B cell (primary cell): Measurements from ENCODE around the gene RGS11. TPM values are rescaled to one million over a fixed set of nuclear protein-coding genes. Genes with fewer than 3 reads are reported as not detected.
A peak's percentile ranks its signal among the peaks of the same experiment; 100 is the strongest.

ENCODE experiments used
- ATAC-seq: fragments of 200-7000 bp; cut with Tn5 transposase; one replicate; pipeline ENCODE4 v1.10.0; 2021; ENCODE audit warnings: low read depth, mild to moderate bottlenecking, moderate number of reproducible peaks, moderate library complexity
- CTCF ChIA-PET: fragments of 350-600 bp; sonication (Branson Sonifier 250); formaldehyde crosslinking; loops from one replicate; lab custom pipeline; 2021; ENCODE audit warnings: antibody characterized with exemption, inconsistent platforms; lab: Charles Lee
- POLR2A ChIA-PET: fragments of 350-600 bp; sonication (Branson Sonifier 250); formaldehyde crosslinking; loops from one replicate; lab custom pipeline; 2021; ENCODE audit warnings: antibody characterized with exemption; lab: Charles Lee
- DNase-seq: peaks from one replicate; pipeline ENCODE4 v3.0.0; 2013
- H2AFZ ChIP-seq: 2 replicates; pipeline ENCODE4 v1.6.1; 2012; ENCODE audit warnings: mild to moderate bottlenecking, low read depth, low read length; ENCODE audit not compliant: insufficient read depth, poor library complexity, severe bottlenecking
- H3K27ac ChIP-seq, 2 donors: 1 replicate in 1 of 2; 2 replicates in 1 of 2; pipeline ENCODE4 v1.5.1; 2012 to 2013; ENCODE audit warnings: low read length in 2 of 2, mild to moderate bottlenecking in 2 of 2, moderate library complexity in 1 of 2
- H3K27me3 ChIP-seq, 4 experiments: fragments of 200-600 bp in 1 of 4; sonication (generic) in 1 of 4; replicated peaks in 1 of 4; 1 replicate in 2 of 4; 2 replicates in 2 of 4; pipeline versions ENCODE4 v1.6.1 to v1.7.0; 2013 to 2016; ENCODE audit warnings: low read length in 3 of 4, mild to moderate bottlenecking in 2 of 4, mixed read lengths in 1 of 4, moderate library complexity in 1 of 4; ENCODE audit not compliant: insufficient read depth in 4 of 4, control insufficient read depth in 3 of 4; ENCODE audit errors: control extremely low read depth in 1 of 4
- H3K36me3 ChIP-seq, 2 experiments: replicated peaks in 1 of 2; 1 replicate in 1 of 2; 2 replicates in 1 of 2; pipeline versions ENCODE4 v1.6.1 to v1.7.1; 2013; ENCODE audit warnings: low read length in 1 of 2; ENCODE audit not compliant: insufficient read depth in 2 of 2, control insufficient read depth in 1 of 2; ENCODE audit errors: control extremely low read depth in 1 of 2, extremely low read depth in 1 of 2
- H3K4me1 ChIP-seq, 2 donors: fragments of 200-600 bp in 1 of 2; sonication (generic) in 1 of 2; 1 replicate in 1 of 2; 2 replicates in 1 of 2; pipeline versions ENCODE4 v1.5.1 to v1.6.1; 2013 to 2017; ENCODE audit warnings: low read length in 2 of 2; ENCODE audit not compliant: control insufficient read depth in 2 of 2, insufficient read depth in 2 of 2
- H3K4me2 ChIP-seq: replicated peaks from 2 replicates; pipeline ENCODE3; 2012; ENCODE audit warnings: mild to moderate bottlenecking, low read depth, low read length; ENCODE audit not compliant: poor library complexity, severe bottlenecking
- H3K4me3 ChIP-seq, 5 experiments: fragments of 200-600 bp in 1 of 5; sonication (generic) in 1 of 5; 1 replicate in 3 of 5; 2 replicates in 2 of 5; pipeline versions ENCODE4 v1.5.1 to v1.7.0; 2011 to 2016; ENCODE audit warnings: low read length in 4 of 5, mild to moderate bottlenecking in 4 of 5, low read depth in 2 of 5, control low read depth in 1 of 5, moderate library complexity in 1 of 5; ENCODE audit not compliant: insufficient read depth in 1 of 5; ENCODE audit errors: control extremely low read depth in 1 of 5, extremely low read depth in 1 of 5
- H3K79me2 ChIP-seq: fragments of 200-600 bp; sonication (generic); one replicate; pipeline ENCODE4 v1.6.0; 2016; ENCODE audit warnings: low read length; ENCODE audit not compliant: control insufficient read depth, insufficient read depth
- H3K9ac ChIP-seq: fragments of 200-600 bp; sonication (generic); 2 replicates; pipeline ENCODE4 v1.6.1; 2017; ENCODE audit warnings: mild to moderate bottlenecking, low read length, moderate library complexity
- H3K9me3 ChIP-seq, 3 donors: one replicate each; pipeline versions ENCODE4 v1.6.1 to v1.7.1; 2013; ENCODE audit warnings: low read length in 2 of 3; ENCODE audit not compliant: control insufficient read depth in 2 of 3, insufficient read depth in 1 of 3; ENCODE audit errors: control extremely low read depth in 1 of 3
- H4K20me1 ChIP-seq: 2 replicates; pipeline ENCODE4 v1.6.0; 2012; ENCODE audit warnings: mild to moderate bottlenecking, low read length; ENCODE audit not compliant: insufficient read depth, control insufficient read depth, poor library complexity, severe bottlenecking
- H3K27ac Mint-ChIP-seq: one replicate; pipeline ENCODE4 v1.8.0; 2021; ENCODE audit warnings: mixed read lengths
- H3K27me3 Mint-ChIP-seq: one replicate; pipeline ENCODE4 v1.8.0; 2021; ENCODE audit warnings: mixed read lengths
- H3K4me1 Mint-ChIP-seq: one replicate; pipeline ENCODE4 v1.8.0; 2021; ENCODE audit warnings: mixed read lengths
- H3K4me3 Mint-ChIP-seq: one replicate; pipeline ENCODE4 v1.8.0; 2021; ENCODE audit warnings: mixed read lengths
- H3K9me3 Mint-ChIP-seq: one replicate; pipeline ENCODE4 v1.8.0; 2022; ENCODE audit warnings: mixed read lengths; ENCODE audit not compliant: insufficient read depth
- EZH2 ChIP-seq: IDR thresholded peaks from 2 replicates; pipeline ENCODE4 v1.6.1; 2012; ENCODE audit warnings: borderline replicate concordance, low read depth, mild to moderate bottlenecking, moderate library complexity, low read length; ENCODE audit not compliant: insufficient read depth, poor library complexity, severe bottlenecking
- WGBS: methylation state at CpG from one replicate; pipeline ENCODE4 v1.1.5; 2013; ENCODE audit warnings: missing lambda C conversion rate; ENCODE audit not compliant: insufficient coverage; 5-methylcytosine and 5-hydroxymethylcytosine counted together
- intact Hi-C: fragments of 100-400 bp; cut with micrococcal nuclease; formaldehyde crosslinking; loops from one replicate; pipeline ENCODE4 v1.10.0; 2022
- polyA plus RNA-seq: library from polyadenylated mRNA; depleted of rRNA; stranded (reverse); fragments of >200 nt; gene quantifications from 2 replicates; pipeline ENCODE4 v1.2.3, GENCODE V29; 2012
- total RNA-seq, 2 donors: library from RNA; stranded (reverse); fragments of 120-200 nt in 1 of 2; gene quantifications; 1 replicate in 1 of 2; 2 replicates in 1 of 2; pipeline versions ENCODE4 v1.2.3 to v1.2.4, GENCODE V29; 2013 to 2022
- TF ChIP-seq, protein P1 (sequence below): fragments of 200-600 bp; IDR thresholded peaks from one replicate; pipeline ENCODE4 v1.8.0; 2022; ENCODE audit warnings: antibody characterized with exemption, mild to moderate bottlenecking

Gene RGS11
- total and polyA plus RNA-seq, 2 donors (not counting 1 experiment from before 2014, with no cell fraction given): 0.39 TPM; not detected in 1

DNA sequence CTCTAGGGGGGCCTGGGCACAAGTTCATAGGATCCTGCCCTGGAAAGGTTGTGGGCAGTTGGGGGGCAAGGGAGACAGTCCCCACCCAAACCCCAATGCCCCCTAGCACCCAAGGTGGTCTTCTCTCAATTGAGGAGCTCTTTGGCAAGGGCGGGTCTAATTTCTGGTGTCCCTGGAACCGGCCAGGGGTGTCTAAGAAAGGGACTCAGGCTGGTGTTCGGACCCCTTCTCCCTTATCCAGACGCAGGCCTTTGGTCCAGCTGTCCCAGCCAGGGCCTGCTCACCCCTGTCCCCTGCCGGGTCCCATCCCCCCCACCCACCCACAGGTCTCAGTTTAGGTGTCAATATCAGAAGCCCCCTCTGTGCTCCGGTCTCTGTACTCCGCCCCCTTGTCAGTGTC is 3.8 kb upstream of the RGS11 start:
- no peak overlapping the region for H3K27ac Mint-ChIP-seq
- ATAC-seq: no peak
- H3K4me1 ChIP-seq: peaks cover 0 to 13% of the 10 kb centered on the region in 2 donors
- H2AFZ ChIP-seq: no peak overlapping the region
- POLR2A ChIA-PET: no interaction called here
- no peaks in the 10 kb centered on the region for H3K79me2 ChIP-seq
- H3K9me3 Mint-ChIP-seq: no peaks in the 10 kb centered on the region
- H4K20me1 ChIP-seq: no peaks in the 10 kb centered on the region
- peak overlapping the region; percentile 26 for H3K4me3 Mint-ChIP-seq
- H3K4me1 Mint-ChIP-seq: peaks cover 7% of the 10 kb centered on the region
- intact Hi-C loops: no loop called here
- no peak overlapping the region for H3K27ac ChIP-seq
- H3K9me3 ChIP-seq: no peaks in the 10 kb centered on the region
- peaks cover 19% of the 10 kb centered on the region for H3K27me3 Mint-ChIP-seq
- CTCF ChIA-PET: no interaction called here
- no peak for DNase-seq
- no peak overlapping the region for H3K9ac ChIP-seq
- no peak overlapping the region for H3K4me3 ChIP-seq
- no peak overlapping the region for H3K4me2 ChIP-seq
- H3K36me3 ChIP-seq: no peaks in the 10 kb centered on the region
- no peak for TF ChIP-seq EZH2
- TF ChIP-seq, protein P1, sequence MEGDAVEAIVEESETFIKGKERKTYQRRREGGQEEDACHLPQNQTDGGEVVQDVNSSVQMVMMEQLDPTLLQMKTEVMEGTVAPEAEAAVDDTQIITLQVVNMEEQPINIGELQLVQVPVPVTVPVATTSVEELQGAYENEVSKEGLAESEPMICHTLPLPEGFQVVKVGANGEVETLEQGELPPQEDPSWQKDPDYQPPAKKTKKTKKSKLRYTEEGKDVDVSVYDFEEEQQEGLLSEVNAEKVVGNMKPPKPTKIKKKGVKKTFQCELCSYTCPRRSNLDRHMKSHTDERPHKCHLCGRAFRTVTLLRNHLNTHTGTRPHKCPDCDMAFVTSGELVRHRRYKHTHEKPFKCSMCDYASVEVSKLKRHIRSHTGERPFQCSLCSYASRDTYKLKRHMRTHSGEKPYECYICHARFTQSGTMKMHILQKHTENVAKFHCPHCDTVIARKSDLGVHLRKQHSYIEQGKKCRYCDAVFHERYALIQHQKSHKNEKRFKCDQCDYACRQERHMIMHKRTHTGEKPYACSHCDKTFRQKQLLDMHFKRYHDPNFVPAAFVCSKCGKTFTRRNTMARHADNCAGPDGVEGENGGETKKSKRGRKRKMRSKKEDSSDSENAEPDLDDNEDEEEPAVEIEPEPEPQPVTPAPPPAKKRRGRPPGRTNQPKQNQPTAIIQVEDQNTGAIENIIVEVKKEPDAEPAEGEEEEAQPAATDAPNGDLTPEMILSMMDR: no peak
- WGBS: 85% methylated on average over 6 of the region's 7 CpGs
- H3K27me3 ChIP-seq: peaks cover 0 to 37% (median 7%) of the 10 kb centered on the region in 4 experiments

DNA sequence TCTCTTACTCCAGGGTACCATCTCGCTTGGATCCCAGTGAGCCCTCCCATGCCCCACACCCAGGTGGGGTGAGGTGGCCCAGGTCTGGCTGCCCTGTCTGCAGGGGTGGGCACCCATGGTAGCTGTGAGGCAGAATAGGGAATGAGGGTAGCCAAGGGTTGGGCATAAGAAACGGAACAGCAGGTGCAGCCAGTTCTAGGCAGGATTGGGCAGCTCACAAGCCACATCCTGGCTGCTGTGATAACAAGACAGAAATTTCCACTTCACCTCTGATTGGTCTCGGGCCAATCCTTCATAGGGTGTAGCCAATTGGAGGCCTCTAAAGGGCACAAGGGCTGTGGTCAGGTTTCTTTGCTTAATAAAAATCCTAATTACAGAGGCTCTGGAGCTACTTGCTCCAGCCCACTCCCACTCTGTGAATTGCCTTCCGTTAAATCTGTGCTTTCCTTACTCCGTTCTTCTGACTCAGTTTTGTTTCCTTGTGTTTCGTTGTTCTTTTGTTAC is 3.2 kb upstream of the RGS11 start:
- Mint-ChIP-seq H3K27me3 (peaks cover 22% of the 10 kb centered on the region), H3K27ac (no peak overlapping the region), H3K9me3 (no peaks in the 10 kb centered on the region), H3K4me1 (peaks cover 7% of the 10 kb centered on the region), H3K4me3 (peak overlapping the region; percentile 14)
- H3K9me3 ChIP-seq: no peaks in the 10 kb centered on the region
- no peak overlapping the region for H3K4me2 ChIP-seq
- H3K4me3 ChIP-seq: no peak overlapping the region
- 13% methylated on average over 4 of the region's 6 CpGs for WGBS
- no peaks in the 10 kb centered on the region for H3K36me3 ChIP-seq
- ChIA-PET CTCF (no interaction called here), POLR2A (no interaction called here)
- no peak overlapping the region for H2AFZ ChIP-seq
- intact Hi-C loops: no loop called here
- DNase-seq (no peak), ATAC-seq (no peak)
- peaks cover 0 to 13% of the 10 kb centered on the region in 2 donors for H3K4me1 ChIP-seq
- no peak overlapping the region for H3K9ac ChIP-seq
- H4K20me1 ChIP-seq: no peaks in the 10 kb centered on the region
- no peak for TF ChIP-seq EZH2
- TF ChIP-seq, protein P1: no peak
- no peak overlapping the region for H3K27ac ChIP-seq
- H3K27me3 ChIP-seq: peaks cover 0 to 42% (median 7%) of the 10 kb centered on the region in 4 experiments
- no peaks in the 10 kb centered on the region for H3K79me2 ChIP-seq
